A204.1 (cell line): ENCODE measurements around the gene SPHKAP.
"Not testable (repeated sequence)": the region's sequence is repeated elsewhere in the genome, so short reads cannot be mapped to it uniquely, and the experiment has no call there.

ENCODE experiments used
- FAIRE-seq: peaks from 2 replicates; lab custom pipeline; 2012; peaks lifted over from hg19 to GRCh38; lab: Jason Lieb, UNC

The SPHKAP gene

DNA sequence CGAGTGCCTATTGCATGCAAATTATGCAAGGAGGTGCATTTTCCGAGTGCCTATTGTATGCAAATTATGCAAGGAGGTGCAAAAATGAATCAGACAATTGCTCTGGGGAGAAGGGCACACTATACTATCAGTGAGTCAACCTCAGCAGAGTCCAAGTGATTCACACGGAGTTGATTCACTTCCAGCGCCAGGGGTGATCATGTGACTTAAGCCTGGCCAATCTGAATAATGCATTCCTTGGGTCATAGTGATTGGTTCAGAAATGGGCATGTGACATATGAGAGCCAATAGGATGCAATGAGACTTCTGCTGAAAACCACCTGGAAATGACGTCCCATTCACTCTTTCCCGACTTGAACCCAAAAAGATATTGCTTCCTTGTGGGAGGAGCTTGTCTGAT is 157.9 kb downstream of the SPHKAP start:
- no peak for FAIRE-seq

DNA sequence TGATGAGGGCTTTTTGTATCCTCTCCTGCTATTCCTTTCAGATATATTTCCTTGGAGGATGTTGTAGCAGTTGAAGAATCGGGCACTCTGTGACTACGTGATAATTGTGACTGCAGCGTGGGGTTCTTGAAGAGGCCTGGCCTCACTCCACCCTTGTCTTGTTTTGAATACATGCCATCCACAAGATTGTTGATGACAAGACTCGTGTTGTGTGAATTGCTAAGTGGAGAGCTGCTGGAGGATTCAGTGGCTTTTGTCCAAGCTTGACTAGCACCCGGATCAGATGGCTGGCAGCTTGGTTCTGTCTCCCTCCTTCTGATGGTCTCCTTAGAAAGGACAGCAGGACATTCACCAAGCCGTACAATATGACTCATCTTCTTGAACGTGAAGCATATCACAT is 163.2 kb downstream of the SPHKAP start:
- FAIRE-seq = no peak

DNA sequence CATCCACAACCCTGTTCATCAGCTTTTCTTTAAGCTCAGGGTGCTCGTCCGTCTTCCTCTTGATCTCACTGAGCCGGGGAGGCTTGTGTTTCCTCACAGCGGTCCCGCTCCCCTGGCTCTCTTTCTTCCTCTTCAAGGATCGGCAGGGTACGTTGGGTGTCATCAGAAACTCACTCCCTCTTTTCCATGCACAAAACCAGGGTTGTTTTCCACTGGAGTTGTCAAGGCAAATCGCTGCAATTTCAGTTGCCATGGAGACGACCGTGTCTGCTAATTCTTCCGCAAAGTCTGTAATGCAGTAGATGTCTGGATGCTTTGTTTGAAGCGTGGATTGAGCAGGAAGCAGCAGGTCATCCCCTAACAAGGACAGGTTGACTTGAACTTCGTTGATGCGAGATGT is 163.7 kb downstream of the SPHKAP start:
- no peak for FAIRE-seq

DNA sequence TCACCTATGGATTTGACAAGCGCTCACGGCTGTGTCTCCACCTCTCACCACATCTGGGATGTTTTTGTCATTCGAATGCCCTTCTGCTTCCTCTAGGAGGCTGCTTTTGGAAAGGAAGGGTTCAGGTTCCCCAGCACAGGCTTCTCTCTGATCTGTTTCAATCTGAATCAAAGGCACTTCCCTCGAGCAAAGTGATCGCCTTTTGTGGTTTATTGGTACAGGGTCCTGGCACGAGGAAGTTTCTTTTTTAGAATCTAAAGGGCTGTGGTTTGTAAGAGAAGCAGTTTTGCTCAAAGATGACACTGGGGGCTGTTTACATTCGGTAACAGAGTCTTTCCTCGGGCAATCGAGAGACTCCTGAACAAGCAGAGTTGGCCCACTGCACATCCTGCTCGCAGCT is 165.1 kb downstream of the SPHKAP start:
- no peak for FAIRE-seq

DNA sequence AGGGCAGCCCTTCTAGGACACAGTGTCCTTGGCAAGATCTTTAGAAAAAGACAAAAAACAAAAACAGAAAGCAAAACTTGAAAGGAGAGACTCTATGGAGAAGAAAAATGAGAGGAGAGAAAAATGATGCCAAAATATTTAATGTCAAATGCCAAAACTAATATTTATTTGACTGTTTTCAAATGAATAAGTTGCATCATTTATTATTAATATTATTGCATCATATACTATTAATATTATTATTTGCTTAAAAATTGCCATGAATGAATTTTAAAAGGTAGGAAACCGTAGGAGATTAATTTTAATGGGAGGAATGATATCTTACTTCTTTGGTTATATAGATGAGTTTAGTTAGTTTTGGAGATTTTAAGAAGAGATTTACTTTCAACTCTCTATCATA is 165.7 kb downstream of the SPHKAP start:
- no peak for FAIRE-seq

DNA sequence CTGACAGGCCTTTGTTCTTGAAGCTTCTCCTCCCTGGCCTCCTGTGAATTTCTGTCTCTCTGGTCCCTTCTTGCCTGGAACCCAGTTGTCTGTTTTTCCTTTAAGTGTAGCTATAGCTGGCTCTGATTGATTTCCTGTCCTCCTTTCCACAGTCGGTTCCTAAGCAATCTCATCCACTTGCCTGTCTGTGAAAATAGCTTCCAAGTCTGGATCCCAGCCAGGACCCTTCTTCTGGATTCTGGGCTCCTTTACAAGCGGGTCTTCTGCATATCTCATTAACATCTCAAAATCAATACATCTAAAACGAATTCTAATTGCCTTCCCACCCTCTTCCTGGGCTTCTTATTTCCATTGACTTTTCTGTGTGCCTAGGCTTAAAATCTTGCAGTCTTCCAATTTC is 185.1 kb downstream of the SPHKAP start:
- no peak for FAIRE-seq

DNA sequence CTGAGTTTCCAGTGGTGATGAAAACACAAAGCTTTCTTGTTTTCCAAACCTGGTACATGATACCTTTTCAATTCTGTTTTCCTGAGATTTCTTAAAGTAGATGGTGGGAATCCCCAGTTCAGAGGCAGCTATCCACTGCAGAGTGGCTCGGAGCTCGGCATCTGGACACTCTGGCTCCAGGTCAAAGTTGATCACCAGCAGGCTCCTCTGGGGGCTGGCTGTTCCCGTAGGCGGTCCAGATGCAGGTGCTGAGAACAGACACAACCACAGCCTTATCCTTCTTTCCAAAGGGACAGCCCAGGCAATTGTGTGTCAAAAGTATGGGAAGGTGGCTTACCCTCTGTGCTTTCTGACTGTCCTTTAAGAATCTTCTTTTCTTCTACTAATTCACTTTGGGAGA is 190.6 kb downstream of the SPHKAP start:
- no peak for FAIRE-seq

DNA sequence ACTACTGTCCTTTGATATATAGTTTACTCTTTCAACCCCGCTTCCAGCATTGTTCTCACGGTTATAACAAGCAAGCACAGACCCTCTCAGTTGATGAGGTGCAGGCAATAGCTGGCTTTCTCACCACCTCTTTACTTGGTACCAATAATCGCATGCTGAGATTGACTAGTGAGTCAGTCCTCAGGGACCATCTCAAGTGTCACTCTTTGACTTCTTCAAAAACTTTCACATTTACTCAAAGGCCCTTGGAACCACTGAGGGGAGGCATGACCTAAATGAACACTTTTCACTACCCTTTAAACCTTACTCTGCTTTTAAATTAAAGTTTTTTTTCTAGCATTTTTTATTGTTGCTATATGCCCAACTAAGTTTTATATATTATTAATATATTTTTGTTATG is 208.2 kb downstream of the SPHKAP start:
- no peak for FAIRE-seq

DNA sequence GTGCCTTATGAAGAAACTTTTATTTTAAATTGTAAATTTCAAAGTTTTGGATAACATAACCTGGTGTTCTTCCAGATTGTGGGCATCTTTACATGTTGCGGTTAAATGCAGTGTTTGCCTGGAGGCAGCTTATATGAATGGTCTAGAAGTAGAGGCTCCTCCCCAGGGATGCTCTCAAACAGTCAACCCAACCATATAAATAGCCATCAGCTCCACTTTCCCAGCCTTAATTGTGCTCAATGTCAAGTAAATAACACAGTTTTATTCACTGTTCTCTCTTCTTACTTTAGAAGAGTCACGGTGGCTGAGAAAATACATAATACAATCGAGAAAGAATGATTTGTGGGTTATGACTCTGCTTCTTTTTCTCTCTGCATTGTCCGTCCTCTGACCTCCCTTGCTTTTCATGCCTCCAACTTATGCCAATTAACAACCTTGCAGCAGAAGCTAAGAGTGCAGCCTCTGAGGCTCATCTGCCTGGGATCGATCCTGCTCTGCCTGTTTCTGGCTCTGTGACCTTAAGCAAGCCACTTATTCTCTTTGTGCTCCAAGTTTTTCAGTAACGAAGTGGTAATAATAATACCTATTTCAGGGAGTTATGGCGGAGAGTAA is 209.8 kb downstream of the SPHKAP start:
- FAIRE-seq = no peak

DNA sequence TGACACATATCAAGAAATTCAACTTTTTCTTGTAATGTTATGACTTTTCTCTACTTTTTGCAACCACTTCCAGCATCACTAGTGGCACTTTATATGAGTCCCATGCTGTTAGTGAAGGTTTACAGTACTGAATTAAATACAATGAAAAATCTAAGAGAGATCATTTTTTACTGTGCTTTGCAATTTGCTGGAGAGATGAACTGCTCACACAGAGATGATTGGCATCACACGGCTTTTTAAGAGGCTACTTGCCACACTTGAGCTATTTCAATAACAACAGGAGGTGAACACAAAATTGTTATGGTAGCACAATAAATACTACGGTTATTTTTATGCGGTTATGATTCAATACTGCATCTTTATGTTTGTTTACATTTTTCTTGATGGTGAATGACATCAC is 221.2 kb downstream of the SPHKAP start:
- no peak for FAIRE-seq

DNA sequence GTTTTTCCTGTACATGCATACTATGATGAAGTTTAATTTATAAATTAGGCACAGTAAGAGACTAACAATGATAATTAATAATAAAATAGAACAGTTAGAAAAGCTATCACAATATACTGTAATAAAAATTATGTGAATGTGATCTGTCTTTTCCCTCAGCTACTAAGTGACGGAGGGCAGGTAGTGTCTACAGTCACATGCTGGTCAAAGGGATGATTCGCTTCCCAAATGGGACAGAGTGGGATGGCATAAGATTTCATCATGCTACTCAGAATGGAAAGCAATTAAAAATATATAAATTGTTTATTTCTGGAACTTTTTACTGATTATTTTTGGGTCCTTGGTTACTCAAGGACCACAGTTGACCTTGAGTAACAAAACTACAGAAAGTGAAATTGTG is 238.5 kb downstream of the SPHKAP start:
- no peak for FAIRE-seq

DNA sequence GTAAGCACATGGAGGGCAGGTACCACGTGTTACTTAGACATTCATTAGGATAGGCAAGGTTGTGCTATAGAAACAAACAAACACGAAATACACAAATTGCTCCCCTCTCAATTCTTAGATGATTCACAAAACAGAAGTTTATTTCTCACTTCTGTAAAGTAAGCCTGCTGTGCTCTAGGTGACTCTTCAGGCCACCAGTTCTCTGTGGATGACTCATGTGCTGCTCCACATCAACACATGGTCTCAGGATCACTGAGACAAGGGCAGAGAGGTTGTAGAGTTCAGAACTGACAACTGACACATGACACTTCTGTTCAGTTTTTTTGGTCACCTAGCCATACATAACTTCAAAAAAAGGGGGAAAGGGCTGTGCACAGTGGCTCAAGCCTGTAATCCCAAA is 239.5 kb downstream of the SPHKAP start:
- FAIRE-seq = no peak

DNA sequence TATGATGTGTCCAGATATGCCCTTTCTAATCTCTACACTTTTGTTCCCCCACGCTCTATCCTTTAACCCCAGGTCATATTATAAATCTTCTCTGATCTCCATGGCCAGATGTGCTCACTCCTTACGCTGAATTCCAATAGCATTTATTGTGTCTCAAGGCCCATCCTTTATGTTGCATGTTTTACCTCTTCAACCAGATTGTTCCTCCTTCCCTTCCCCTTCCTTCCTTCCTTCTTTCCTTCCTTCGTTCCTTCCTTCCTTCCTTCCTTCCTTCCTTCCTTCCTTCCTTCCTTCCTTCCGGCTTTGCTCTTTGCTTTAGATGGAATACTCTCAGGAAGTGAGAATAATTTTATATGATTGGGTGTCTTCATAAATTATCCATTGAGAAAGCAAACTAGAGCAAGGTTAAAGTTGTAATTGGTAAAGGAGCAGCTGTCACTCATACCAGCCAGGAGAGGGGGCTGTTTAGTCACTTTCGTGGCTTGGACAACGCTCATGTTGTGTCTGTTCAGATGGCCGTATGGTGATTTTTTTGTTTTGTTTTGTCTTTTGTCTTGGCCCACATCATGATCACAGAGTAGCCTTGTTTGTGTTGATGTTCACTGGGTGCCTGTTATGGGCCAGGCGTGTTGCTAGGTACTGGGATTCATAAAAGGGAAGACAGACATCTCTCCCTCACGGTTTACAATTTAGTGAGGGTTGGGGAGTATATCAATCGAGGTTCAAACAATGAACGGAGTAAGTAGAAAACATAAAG is 242.0 kb downstream of the SPHKAP start:
- no peak for FAIRE-seq

DNA sequence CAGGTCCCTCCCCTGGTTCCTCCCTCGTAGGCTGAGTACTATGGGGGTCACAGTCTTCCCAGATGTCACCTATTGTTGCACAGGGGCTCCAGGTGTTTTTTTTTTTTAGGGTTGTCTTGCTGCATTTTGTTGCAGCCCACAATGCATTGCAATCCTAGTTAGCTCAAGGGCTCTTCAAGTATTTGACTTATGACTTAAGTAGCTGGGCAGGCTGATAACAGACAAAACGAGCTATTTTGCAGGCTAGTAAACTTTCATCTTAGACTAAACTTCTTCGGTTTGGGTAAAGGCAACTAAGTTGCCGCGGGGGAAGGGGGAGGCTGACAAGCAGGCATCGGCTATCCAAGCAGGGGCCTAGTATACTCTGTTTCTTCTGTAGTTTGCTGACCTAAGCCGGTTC is 245.2 kb downstream of the SPHKAP start:
- not testable (repeated sequence) for FAIRE-seq

DNA sequence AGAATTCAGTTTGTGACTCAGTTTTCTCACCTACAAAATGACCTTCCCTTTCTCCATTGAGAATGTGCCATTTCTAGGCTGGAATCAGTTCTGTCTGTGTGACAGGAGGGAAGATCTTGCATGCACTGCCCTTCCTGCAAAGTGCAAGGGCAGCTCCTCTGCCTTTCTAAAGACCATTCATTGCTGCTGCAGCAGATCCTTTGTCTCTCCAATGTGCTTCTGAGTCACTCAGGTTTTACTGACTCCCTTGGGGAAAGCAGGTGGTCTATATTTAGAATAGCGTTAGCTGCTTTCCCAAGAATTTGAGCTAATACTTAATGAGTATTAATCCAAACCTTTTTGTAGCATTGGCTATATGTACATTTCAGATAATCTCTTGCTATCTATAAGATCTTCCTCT is 247.6 kb downstream of the SPHKAP start:
- no peak for FAIRE-seq

DNA sequence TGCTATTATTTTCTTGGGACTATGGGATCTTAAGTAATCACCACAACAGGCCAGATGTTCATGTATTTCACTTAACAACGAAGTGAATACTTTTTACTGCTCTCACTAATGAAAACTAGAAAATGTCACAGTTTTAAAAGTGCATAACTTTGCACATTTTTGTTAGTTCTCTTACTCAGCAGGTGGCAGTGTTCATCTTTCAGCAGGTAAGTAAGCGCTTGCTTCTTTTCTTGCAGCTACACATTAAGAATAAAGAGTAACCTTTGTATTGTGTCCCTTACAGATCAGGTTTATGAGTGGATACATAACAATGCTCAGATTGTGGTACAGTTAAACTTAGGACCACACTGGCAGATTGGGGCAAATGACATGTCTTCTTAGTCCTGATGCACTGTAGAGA is 249.1 kb downstream of the SPHKAP start:
- no peak for FAIRE-seq

DNA sequence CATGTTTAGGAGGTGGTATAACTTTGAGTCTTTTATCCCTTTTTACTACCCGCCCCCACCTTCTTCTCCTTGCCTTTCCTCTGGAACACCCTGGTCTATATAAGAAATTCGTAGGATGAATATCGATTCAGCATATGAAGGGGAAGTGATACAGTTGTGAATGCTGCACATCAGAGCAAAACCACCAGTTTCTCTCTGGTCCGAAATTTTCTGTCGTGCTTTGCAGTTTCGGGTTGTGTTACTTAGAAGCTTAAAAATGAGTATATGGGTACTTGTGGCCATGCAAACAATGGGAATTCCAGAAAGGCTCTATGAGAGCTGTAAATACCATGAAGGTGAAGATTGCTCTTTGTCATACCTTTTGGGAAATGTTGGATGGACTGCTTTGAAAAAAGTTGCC is 249.5 kb downstream of the SPHKAP start:
- no peak for FAIRE-seq
